Measurements from ENCODE around the gene SPOCK1. TPM values are rescaled to one million over a fixed set of nuclear protein-coding genes. Genes with fewer than 3 reads are reported as not detected.

The SPOCK1 gene
- total and polyA plus RNA-seq, 2 of the 4 experiments (the other 2 are of a cell fraction), result 5.0 to 20.3 TPM

DNA sequence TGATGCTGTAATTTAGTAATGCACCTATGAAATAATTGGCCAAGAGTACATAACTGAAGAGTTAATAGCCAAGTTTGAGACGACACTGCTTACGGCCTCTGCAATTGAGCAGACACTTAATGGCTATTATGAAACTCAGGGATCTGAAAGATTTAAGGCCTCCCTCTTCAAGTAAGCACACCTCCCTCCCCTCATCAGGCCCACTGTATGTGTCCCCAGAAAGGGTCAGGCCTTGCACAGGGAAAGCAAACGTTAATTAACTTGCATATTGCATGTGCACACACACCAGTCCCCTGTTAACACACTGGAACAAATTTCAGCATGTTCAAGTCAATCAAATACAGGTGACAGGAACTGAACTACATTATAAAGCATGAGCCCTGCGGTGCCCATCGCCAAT, 163.6 kb downstream of the SPOCK1 start:
- H3K23ac ChIP-seq (ENCODE audit: low read depth, low read length), result no peak overlapping the region
- no peak overlapping the region for H3K56ac ChIP-seq (ENCODE audit: extremely low read depth, insufficient read depth, low read length)
- 46% methylated on average over 3 of the region's 5 CpGs; no CpG with 5 or more reads in 1 of the 2 experiments for WGBS, 2 experiments (ENCODE audit: extremely low coverage in 2 of 2, insufficient read length in 1 of 2)
- H3K27ac ChIP-seq (ENCODE audit: insufficient read depth, low read length), result no peak overlapping the region
- H3K36me3 ChIP-seq (ENCODE audit: control insufficient read depth, insufficient read depth, low read length), result no peaks in the 10 kb centered on the region
- H2AFZ ChIP-seq (replicated peaks; ENCODE audit: low read length, poor library complexity), result no peak overlapping the region
- H3K4me2 ChIP-seq (ENCODE audit: low read depth, low read length), result no peak overlapping the region
- ChIA-PET POLR2A (ENCODE audit: unreplicated experiment) (no interaction called here), CTCF (interaction anchor here (1.8 kb wide), 1 partner anchor 15 kb away, joined by 5 read pairs; no protein-coding TSS in a partner anchor)
- H3K27me3 ChIP-seq (ENCODE audit: control insufficient read depth, insufficient read depth, low read length), result 0 out of 2 replicates have a peak, but pooled peaks cover 2% of the 10 kb centered on the region
- H3K9ac ChIP-seq (ENCODE audit: low read depth, low read length), result no peak overlapping the region
- H2BK5ac ChIP-seq (ENCODE audit: low read depth, low read length, poor library complexity, severe bottlenecking), result no peak overlapping the region
- no peak overlapping the region for H4K5ac ChIP-seq (ENCODE audit: low read depth, low read length)
- no peak overlapping the region for H3K14ac ChIP-seq (replicated peaks; ENCODE audit: low read depth, low read length)
- TF ChIP-seq RCOR1 (IDR thresholded peaks at IDR 0.05; ENCODE audit: insufficient replicate concordance, low read length), result no peak
- TF ChIP-seq, protein P1, sequence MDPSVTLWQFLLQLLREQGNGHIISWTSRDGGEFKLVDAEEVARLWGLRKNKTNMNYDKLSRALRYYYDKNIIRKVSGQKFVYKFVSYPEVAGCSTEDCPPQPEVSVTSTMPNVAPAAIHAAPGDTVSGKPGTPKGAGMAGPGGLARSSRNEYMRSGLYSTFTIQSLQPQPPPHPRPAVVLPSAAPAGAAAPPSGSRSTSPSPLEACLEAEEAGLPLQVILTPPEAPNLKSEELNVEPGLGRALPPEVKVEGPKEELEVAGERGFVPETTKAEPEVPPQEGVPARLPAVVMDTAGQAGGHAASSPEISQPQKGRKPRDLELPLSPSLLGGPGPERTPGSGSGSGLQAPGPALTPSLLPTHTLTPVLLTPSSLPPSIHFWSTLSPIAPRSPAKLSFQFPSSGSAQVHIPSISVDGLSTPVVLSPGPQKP (IDR thresholded peaks at IDR 0.05; ENCODE audit: borderline replicate concordance, low read depth, low read length), result no peak
- no peak for TF ChIP-seq MAFK (IDR thresholded peaks at IDR 0.05; ENCODE audit: low read depth, low read length)
- TF ChIP-seq CHD1 (IDR thresholded peaks at IDR 0.05; ENCODE audit: low read depth, low read length), result no peak
- no peak for TF ChIP-seq RAD21 (IDR thresholded peaks at IDR 0.05; ENCODE audit: low read length)
- TF ChIP-seq CTCF (conservative IDR thresholded peaks at IDR 0.05; ENCODE audit: low read depth, low read length), result no peak
- no peak for TF ChIP-seq NFE2L2 (IDR thresholded peaks at IDR 0.05; ENCODE audit: low read depth, low read length)
- no peak overlapping the region for H2AK5ac ChIP-seq (ENCODE audit: low read depth, low read length)
- no peaks in the 10 kb centered on the region for H3K9me1 ChIP-seq (ENCODE audit: insufficient read depth, low read length)
- no peak overlapping the region for H3K4me3 ChIP-seq (ENCODE audit: insufficient read depth, low read depth, low read length)
- H3K4me1 ChIP-seq (ENCODE audit: control insufficient read depth, insufficient read depth, low read length), result no peaks in the 10 kb centered on the region
- H2BK20ac ChIP-seq (ENCODE audit: low read depth, low read length), result no peak overlapping the region
- no peak overlapping the region for H2BK120ac ChIP-seq (ENCODE audit: low read depth, low read length)
- no peak overlapping the region for H2AK9ac ChIP-seq (replicated peaks; ENCODE audit: low read depth, low read length, poor library complexity)
- H4K8ac ChIP-seq (ENCODE audit: low read depth in 2 of 2, low read length in 2 of 2), result no peak overlapping the region
- no peaks in the 10 kb centered on the region for H3K79me1 ChIP-seq (ENCODE audit: low read depth in 1 of 2, low read length in 2 of 2)
- intact Hi-C loops (cut with micrococcal nuclease), result no loop called here
- no peak overlapping the region for H3K18ac ChIP-seq (ENCODE audit: low read depth, low read length)
- no peak overlapping the region for H2BK15ac ChIP-seq (ENCODE audit: low read depth, low read length)
- H3K4ac ChIP-seq (ENCODE audit: low read depth, low read length), result no peak overlapping the region
- dilution Hi-C loops (cut with HindIII; ENCODE audit: low sequenced_read_pairs, unreplicated experiment), result no loop called here
- DNase-seq, result no peak
- H4K20me1 ChIP-seq (ENCODE audit: insufficient read depth, low read length), result no peaks in the 10 kb centered on the region
- H4K91ac ChIP-seq (ENCODE audit: insufficient read depth, low read depth, low read length), result no peak overlapping the region
- no peak for ATAC-seq (ENCODE audit: low read depth)
- in situ Hi-C loops (cut with MboI; ENCODE audit: low sequenced_read_pairs), result no loop called here
- no peaks in the 10 kb centered on the region for H3K9me3 ChIP-seq (ENCODE audit: control insufficient read depth, insufficient read depth, low read length)
- BruUV-seq (replicated peaks), result no TSS peak

All from IMR-90 (cell line).